SK-N-SH (cell line): Measurements from ENCODE around the gene TRIM46.

Experiments used
- CTCF ChIP-seq: fragments of 200-600 bp; sonication (generic); IDR thresholded peaks from 2 replicates; pipeline ENCODE4 v1.6.1; 2017; ENCODE audit warnings: antibody characterized with exemption, mild to moderate bottlenecking, moderate library complexity
- POLR2AphosphoS5 ChIP-seq: IDR thresholded peaks from 2 replicates; pipeline ENCODE4 v1.6.1; 2012; ENCODE audit warnings: low read depth, low read length
- RAD21 ChIP-seq: IDR thresholded peaks from 2 replicates; pipeline ENCODE4 v1.6.1; 2012; ENCODE audit warnings: mild to moderate bottlenecking, low read length
- SIN3A ChIP-seq: IDR thresholded peaks from 2 replicates; pipeline ENCODE4 v1.6.1; 2012; ENCODE audit warnings: low read depth, mild to moderate bottlenecking, low read length, moderate library complexity, borderline replicate concordance

- no peak for TF ChIP-seq POLR2AphosphoS5
- TF ChIP-seq RAD21: no peak
- TF ChIP-seq CTCF: no peak
- no peak for TF ChIP-seq SIN3A
Observed at GRCh38 chr1:155168456-155169210, 5.0 kb upstream of the TRIM46 start.
